LNCaP clone FGC (cell line): ENCODE data around the gene DOCK4.
A peak's percentile ranks its signal among the peaks of the same experiment; 100 is the strongest.

Experiments
- DNase-seq: peaks from one replicate; pipeline ENCODE4 v3.0.0-alpha.2; 2011; ENCODE audit warnings: low read depth
- H3K4me3 ChIP-seq: 2 replicates; pipeline ENCODE4 v1.5.1; 2011; ENCODE audit warnings: mild to moderate bottlenecking, low read depth, low read length, control low read depth
- CTCF ChIP-seq: IDR thresholded peaks from 2 replicates; pipeline ENCODE4 v1.5.1; 2012; ENCODE audit warnings: mild to moderate bottlenecking; ENCODE audit not compliant: control insufficient read depth, insufficient read depth; ENCODE audit errors: extremely low read depth

Gene DOCK4

GRCh38 chr7:111953611-111954010 lies 252.6 kb downstream of the DOCK4 start:
- no peak overlapping the region for H3K4me3 ChIP-seq
- peak; percentile 66 for DNase-seq
- TF ChIP-seq CTCF, result peak; percentile 73

- H3K4me3 ChIP-seq, result no peak overlapping the region
- no peak for DNase-seq
- TF ChIP-seq CTCF, result no peak
These were observed 253.4 kb downstream of the DOCK4 start for GRCh38 chr7:111952783-111953182.

GRCh38 chr7:111951052-111951451 lies 255.1 kb downstream of the DOCK4 start:
- no peak overlapping the region for H3K4me3 ChIP-seq
- TF ChIP-seq CTCF, result no peak
- DNase-seq, result no peak

GRCh38 chr7:111942450-111943081 lies 263.6 kb downstream of the DOCK4 start:
- DNase-seq, result no peak
- H3K4me3 ChIP-seq, result no peak overlapping the region

GRCh38 chr7:111937163-111937562 lies 269.0 kb downstream of the DOCK4 start:
- no peak for TF ChIP-seq CTCF
- H3K4me3 ChIP-seq, result no peak overlapping the region

More at GRCh38 chr7:111942450-111943081, 263.6 kb downstream of the DOCK4 start:
- TF ChIP-seq CTCF, result no peak

GRCh38 chr7:111933609-111934008 lies 272.6 kb downstream of the DOCK4 start:
- DNase-seq, result peak; percentile 72
- H3K4me3 ChIP-seq, result no peak overlapping the region
- no peak for TF ChIP-seq CTCF

More at GRCh38 chr7:111937163-111937562, 269.0 kb downstream of the DOCK4 start:
- no peak for DNase-seq

- no peak overlapping the region for H3K4me3 ChIP-seq
- no peak for DNase-seq
- TF ChIP-seq CTCF, result no peak
These were observed 274.2 kb downstream of the DOCK4 start for GRCh38 chr7:111931958-111932357.
